Sigmoid colon (tissue), 7 donors: ENCODE measurements around the gene RAB25. TPM values are rescaled to one million over a fixed set of nuclear protein-coding genes. Genes with fewer than 3 reads are reported as not detected.
A peak's percentile ranks its signal among the peaks of the same experiment; 100 is the strongest.

ENCODE experiments used
- DNase-seq: peaks from one replicate; pipeline ENCODE4 v3.0.0-alpha.2; 2019
- H3K27ac ChIP-seq, 4 donors: fragments of 200-600 bp; sonication (generic); one replicate each; pipeline ENCODE4 v1.5.1; 2016 to 2019; ENCODE audit warnings: mild to moderate bottlenecking in 1 of 4
- H3K27me3 ChIP-seq, 3 donors: fragments of 200-600 bp; sonication (generic); one replicate each; pipeline ENCODE4 v1.5.1; 2019; ENCODE audit warnings: mild to moderate bottlenecking in 1 of 3
- H3K36me3 ChIP-seq, 4 donors: fragments of 200-600 bp; sonication (generic); one replicate each; pipeline ENCODE4 v1.5.1; 2016 to 2019
- H3K4me1 ChIP-seq, 4 donors: fragments of 200-600 bp; sonication (generic); one replicate each; pipeline ENCODE4 v1.5.1; 2017 to 2019
- H3K4me3 ChIP-seq, 4 donors: fragments of 200-600 bp; sonication (generic); one replicate each; pipeline ENCODE4 v1.5.1; 2017 to 2019; ENCODE audit warnings: mild to moderate bottlenecking in 2 of 4, moderate library complexity in 1 of 4
- H3K9me3 ChIP-seq, 4 donors: fragments of 200-600 bp in 3 of 4; sonication (generic) in 3 of 4; one replicate each; pipeline versions ENCODE4 v1.5.1 to v1.6.1; 2013 to 2019
- EP300 ChIP-seq, 4 donors: sonication (generic); formaldehyde crosslinking; IDR thresholded peaks; one replicate each; pipeline ENCODE4 v1.6.1; 2017; ENCODE audit warnings: antibody characterized with exemption in 4 of 4
- POLR2A ChIP-seq, 2 donors: fragments of 450-650 bp; IDR thresholded peaks; one replicate each; pipeline ENCODE4 v1.6.1; 2016; ENCODE audit warnings: antibody characterized with exemption in 2 of 2, mild to moderate bottlenecking in 2 of 2, moderate library complexity in 2 of 2
- POLR2AphosphoS5 ChIP-seq, 4 donors: sonication (generic); formaldehyde crosslinking; IDR thresholded peaks; one replicate each; pipeline ENCODE4 v1.6.1; 2017; ENCODE audit warnings: antibody characterized with exemption in 4 of 4
- WGBS, 2 donors: extraction: QIAGEN DNeasy Blood & Tissue Kit; methylation state at CpG; one replicate each; pipeline ENCODE4 v1.1.7; 2013; 5-methylcytosine and 5-hydroxymethylcytosine counted together
- intact Hi-C: fragments of 100-400 bp; cut with DNase I; formaldehyde crosslinking; loops from one replicate; pipeline ENCODE4 v1.15.1; 2023
- polyA plus RNA-seq, 3 donors: library from polyadenylated mRNA; stranded (reverse); fragments of 200-250 nt; gene quantifications; one replicate each; pipeline ENCODE4 v1.2.3, GENCODE V29; 2013
- total RNA-seq, 4 donors: library from RNA; depleted of rRNA; stranded (reverse); fragments of >200 nt; gene quantifications; one replicate each; pipeline ENCODE4 v1.1.0, GENCODE V29; 2016
- TF ChIP-seq, protein P1 (sequence below), 4 experiments: fragments of 450-650 bp in 3 of 4; fragments of 200-600 bp in 1 of 4; IDR thresholded peaks; one replicate each; pipeline ENCODE4 v1.5.1; 2016 to 2019; ENCODE audit warnings: antibody characterized with exemption in 4 of 4, mild to moderate bottlenecking in 3 of 4, moderate library complexity in 2 of 4
- donor health status: healthy with polysubstance abuse.
- donor health status: Bipolar disorder and iron deficiency.
- donor health status: healthy.

The RAB25 gene
- total and polyA plus RNA-seq, 7 donors, result 187 to 237 (median 201) TPM; not detected in 4

DNA sequence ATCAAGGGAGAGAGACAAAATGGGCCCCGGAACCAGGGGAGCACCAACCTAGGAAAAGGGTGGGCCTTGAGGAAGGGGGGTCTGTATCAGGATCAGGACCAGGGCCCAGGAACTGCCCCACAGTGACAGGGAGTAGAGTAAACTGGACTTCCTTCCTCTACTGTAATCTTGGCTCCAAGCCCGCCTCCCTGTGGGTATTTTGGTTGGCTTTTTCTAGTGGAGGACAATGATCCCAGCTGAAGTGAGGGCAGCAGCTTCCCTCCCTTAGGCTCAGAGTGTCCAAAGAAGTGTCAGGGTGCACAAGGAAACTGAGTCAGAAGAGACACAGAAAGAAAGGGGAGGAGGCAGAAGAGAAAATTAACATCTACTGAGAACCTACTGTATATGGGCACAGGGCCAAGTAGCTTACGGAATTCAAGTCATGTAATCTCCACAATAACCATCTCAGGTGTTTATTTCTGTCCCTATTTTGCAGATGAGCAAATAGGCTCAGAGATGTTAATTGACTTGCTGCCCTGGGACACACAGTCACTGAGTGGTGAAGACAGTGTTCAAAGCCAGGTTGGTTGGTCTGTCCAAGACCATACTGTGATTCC lies 12.2 kb upstream of the RAB25 start:
- DNase-seq, result no peak
- no peak overlapping the region for H3K27ac ChIP-seq
- H3K27me3 ChIP-seq, result no peaks in the 10 kb centered on the region
- intact Hi-C loops, result no loop called here
- H3K4me1 ChIP-seq, result peaks cover 0 to 16% (median 6%) of the 10 kb centered on the region in 4 donors
- 89 to 90% methylated on average over 3 of the region's 3 CpGs for WGBS, 2 donors
- H3K9me3 ChIP-seq, result no peaks in the 10 kb centered on the region
- H3K36me3 ChIP-seq, result peaks cover 0 to 55% (median 25%) of the 10 kb centered on the region in 4 donors
- TF ChIP-seq POLR2A (IDR thresholded peaks at IDR 0.05) (no peak), POLR2AphosphoS5 (IDR thresholded peaks at IDR 0.05) (no peak), EP300 (IDR thresholded peaks at IDR 0.05) (no peak)
- TF ChIP-seq, protein P1, sequence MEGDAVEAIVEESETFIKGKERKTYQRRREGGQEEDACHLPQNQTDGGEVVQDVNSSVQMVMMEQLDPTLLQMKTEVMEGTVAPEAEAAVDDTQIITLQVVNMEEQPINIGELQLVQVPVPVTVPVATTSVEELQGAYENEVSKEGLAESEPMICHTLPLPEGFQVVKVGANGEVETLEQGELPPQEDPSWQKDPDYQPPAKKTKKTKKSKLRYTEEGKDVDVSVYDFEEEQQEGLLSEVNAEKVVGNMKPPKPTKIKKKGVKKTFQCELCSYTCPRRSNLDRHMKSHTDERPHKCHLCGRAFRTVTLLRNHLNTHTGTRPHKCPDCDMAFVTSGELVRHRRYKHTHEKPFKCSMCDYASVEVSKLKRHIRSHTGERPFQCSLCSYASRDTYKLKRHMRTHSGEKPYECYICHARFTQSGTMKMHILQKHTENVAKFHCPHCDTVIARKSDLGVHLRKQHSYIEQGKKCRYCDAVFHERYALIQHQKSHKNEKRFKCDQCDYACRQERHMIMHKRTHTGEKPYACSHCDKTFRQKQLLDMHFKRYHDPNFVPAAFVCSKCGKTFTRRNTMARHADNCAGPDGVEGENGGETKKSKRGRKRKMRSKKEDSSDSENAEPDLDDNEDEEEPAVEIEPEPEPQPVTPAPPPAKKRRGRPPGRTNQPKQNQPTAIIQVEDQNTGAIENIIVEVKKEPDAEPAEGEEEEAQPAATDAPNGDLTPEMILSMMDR (IDR thresholded peaks at IDR 0.05), result no peak
- H3K4me3 ChIP-seq, result no peak overlapping the region

GRCh38 chr1:156050376-156050775 lies 10.6 kb upstream of the RAB25 start:
- intact Hi-C loops, result no loop called here
- Histone ChIP-seq H3K27me3 (no peaks in the 10 kb centered on the region), H3K4me1 (peaks cover 0 to 20% (median 8%) of the 10 kb centered on the region in 4 donors), H3K36me3 (peaks cover 0 to 40% (median 19%) of the 10 kb centered on the region in 4 donors), H3K27ac (no peak overlapping the region), H3K4me3 (no peak overlapping the region), H3K9me3 (no peaks in the 10 kb centered on the region)
- TF ChIP-seq, protein P1 (IDR thresholded peaks at IDR 0.05), result no peak
- no peak for TF ChIP-seq POLR2A (IDR thresholded peaks at IDR 0.05)
- no peak for DNase-seq
- 88 to 89% methylated on average over 4 of the region's 4 CpGs for WGBS, 2 donors

GRCh38 chr1:156051011-156051725 lies 9.8 kb upstream of the RAB25 start:
- TF ChIP-seq POLR2AphosphoS5 (IDR thresholded peaks at IDR 0.05), result no peak
- no peak for TF ChIP-seq EP300 (IDR thresholded peaks at IDR 0.05)
- TF ChIP-seq POLR2A (IDR thresholded peaks at IDR 0.05), result no peak
- TF ChIP-seq, protein P1 (IDR thresholded peaks at IDR 0.05), result no peak
- WGBS, 2 donors, result 94 to 96% methylated on average over 7 of the region's 7 CpGs

GRCh38 chr1:156052862-156053767 lies 7.8 kb upstream of the RAB25 start:
- 1 to 3% methylated on average over 63 of the region's 63 CpGs for WGBS, 2 donors
- Histone ChIP-seq H3K27me3 (no peaks in the 10 kb centered on the region), H3K36me3 (peaks cover 0 to 30% (median 15%) of the 10 kb centered on the region in 4 donors), H3K9me3 (no peaks in the 10 kb centered on the region), H3K4me3 (peak overlapping the region; percentile 73 to 94 (median 87)), H3K27ac (peak overlapping the region; percentile 86 to 97 (median 92)), H3K4me1 (peaks cover 0 to 32% (median 13%) of the 10 kb centered on the region in 4 donors)
- TF ChIP-seq, protein P1 (IDR thresholded peaks at IDR 0.05), result no peak
- TF ChIP-seq EP300 (IDR thresholded peaks at IDR 0.05) (no peak), POLR2A (IDR thresholded peaks at IDR 0.05) (no peak), POLR2AphosphoS5 (IDR thresholded peaks at IDR 0.05) (no peak)
- DNase-seq, result peak; percentile 78
- intact Hi-C loops, result no loop called here

More at GRCh38 chr1:156051011-156051725, 9.8 kb upstream of the RAB25 start:
- intact Hi-C loops, result no loop called here
- no peaks in the 10 kb centered on the region for H3K27me3 ChIP-seq
- H3K9me3 ChIP-seq, result no peaks in the 10 kb centered on the region
- H3K27ac ChIP-seq, result no peak overlapping the region
- DNase-seq, result no peak
- H3K4me1 ChIP-seq, result peaks cover 0 to 28% (median 12%) of the 10 kb centered on the region in 4 donors
- peaks cover 0 to 38% (median 19%) of the 10 kb centered on the region in 4 donors for H3K36me3 ChIP-seq
- H3K4me3 ChIP-seq, result no peak overlapping the region
